Muscle layer of colon (tissue), 2 donors: ENCODE measurements around the gene CYB5R4.

ENCODE experiments used
- H3K27ac ChIP-seq: one replicate; pipeline ENCODE4 v1.7.0; 2013; ENCODE audit warnings: low read depth, mild to moderate bottlenecking, low read length, moderate library complexity
- H3K27me3 ChIP-seq, 2 donors: one replicate each; pipeline ENCODE4 v1.7.0; 2013; ENCODE audit warnings: low read length in 2 of 2, mild to moderate bottlenecking in 2 of 2; ENCODE audit not compliant: insufficient read depth in 2 of 2, control insufficient read depth in 1 of 2
- H3K36me3 ChIP-seq: one replicate; pipeline ENCODE4 v1.7.0; 2013; ENCODE audit warnings: mild to moderate bottlenecking, low read length; ENCODE audit not compliant: insufficient read depth
- H3K4me1 ChIP-seq: one replicate; pipeline ENCODE4 v1.7.0; 2013; ENCODE audit warnings: mild to moderate bottlenecking, low read length; ENCODE audit not compliant: insufficient read depth
- H3K4me3 ChIP-seq, 2 donors: one replicate each; pipeline ENCODE4 v1.7.0; 2013; ENCODE audit warnings: low read length in 2 of 2, low read depth in 1 of 2, mild to moderate bottlenecking in 1 of 2, moderate library complexity in 1 of 2
- H3K9ac ChIP-seq: one replicate; pipeline ENCODE4 v1.7.0; 2013; ENCODE audit warnings: low read length
- H3K9me3 ChIP-seq: one replicate; pipeline ENCODE4 v1.7.0; 2013; ENCODE audit warnings: mild to moderate bottlenecking, low read length
- donor health status: abdominal sarcoma.
- donor health status: Adenocarcinoma of cecum.

Gene CYB5R4

DNA sequence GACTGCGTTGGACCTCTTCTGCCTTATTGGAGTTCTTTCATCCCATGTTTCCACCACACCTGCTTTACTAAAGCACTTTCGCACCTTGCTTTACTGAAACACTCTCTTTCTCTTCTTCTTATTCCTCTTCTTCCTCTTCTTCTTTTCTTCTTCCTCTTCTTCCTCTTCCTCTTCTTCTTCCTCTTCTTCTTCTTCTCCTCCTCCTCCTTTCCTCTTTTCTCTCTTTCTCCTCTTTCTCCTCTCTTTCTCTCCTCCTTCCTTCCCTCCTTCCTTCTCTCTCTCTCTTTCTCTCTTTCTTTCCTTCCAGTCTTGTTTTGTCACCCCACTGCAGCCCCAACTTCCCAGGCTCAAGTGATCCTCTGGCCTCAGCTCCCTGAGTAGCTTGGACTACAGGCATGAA, 10.4 kb upstream of the CYB5R4 start:
- no peak overlapping the region for H3K4me3 ChIP-seq
- H3K27ac ChIP-seq: no peak overlapping the region
- no peak overlapping the region for H3K9ac ChIP-seq
- H3K9me3 ChIP-seq: no peaks in the 10 kb centered on the region
- no peaks in the 10 kb centered on the region for H3K36me3 ChIP-seq
- peaks cover 5% of the 10 kb centered on the region for H3K4me1 ChIP-seq
- H3K27me3 ChIP-seq: no peaks in the 10 kb centered on the region

DNA sequence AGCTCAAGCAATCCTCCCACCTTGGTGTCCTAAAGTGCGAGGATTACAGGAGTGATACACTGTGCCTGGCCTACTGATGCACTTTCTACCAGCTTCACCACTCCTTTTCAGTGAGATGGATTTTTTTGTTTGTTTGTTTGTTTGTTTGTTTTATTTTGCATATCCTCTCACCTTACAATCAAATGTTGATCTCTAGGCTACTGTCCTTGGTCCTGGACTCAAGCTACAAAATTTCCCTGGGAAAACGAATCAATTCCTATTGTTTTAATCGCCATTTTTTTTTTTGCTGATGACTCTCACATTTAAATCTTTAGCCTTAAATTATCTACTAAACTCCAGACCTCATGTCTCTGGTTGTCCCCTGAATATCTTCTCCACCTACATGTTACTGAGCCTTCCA, 9.9 kb upstream of the CYB5R4 start:
- H3K9me3 ChIP-seq: no peaks in the 10 kb centered on the region
- H3K27me3 ChIP-seq: no peaks in the 10 kb centered on the region
- H3K27ac ChIP-seq: no peak overlapping the region
- H3K36me3 ChIP-seq: no peaks in the 10 kb centered on the region
- no peak overlapping the region for H3K9ac ChIP-seq
- no peak overlapping the region for H3K4me3 ChIP-seq
- peaks cover 5% of the 10 kb centered on the region for H3K4me1 ChIP-seq

DNA sequence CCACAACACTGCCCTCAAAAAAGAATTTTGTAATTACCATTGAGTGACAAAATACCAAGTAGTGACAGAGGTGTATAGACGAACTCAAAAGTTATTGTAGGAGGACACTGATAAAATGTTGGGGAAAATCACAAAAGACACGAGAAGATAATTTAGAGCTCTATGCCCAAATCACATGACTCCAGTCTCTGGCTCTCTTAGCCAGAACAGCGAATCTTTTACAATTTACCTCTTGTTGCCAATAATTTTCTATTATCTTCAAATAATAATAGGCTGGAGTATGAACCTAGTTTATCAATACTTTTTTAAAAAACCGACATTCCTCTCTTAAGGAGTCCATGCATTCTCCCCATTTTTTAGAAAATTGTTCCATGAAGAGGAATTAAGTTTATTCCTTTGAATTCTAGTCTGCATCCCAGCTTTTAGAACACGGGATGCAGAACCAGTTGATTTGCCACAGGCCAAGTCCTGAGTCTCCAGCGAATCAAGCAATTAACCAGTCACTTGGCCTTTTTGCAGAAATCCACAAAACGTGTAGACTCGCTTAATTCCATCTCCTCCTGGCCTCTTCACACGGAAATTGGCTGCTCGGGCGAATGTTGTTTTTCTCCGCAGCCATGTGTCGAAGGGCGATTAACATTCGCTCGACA, 6.8 kb upstream of the CYB5R4 start:
- Histone ChIP-seq H3K9ac (no peak overlapping the region), H3K9me3 (no peaks in the 10 kb centered on the region), H3K27me3 (no peaks in the 10 kb centered on the region), H3K36me3 (no peaks in the 10 kb centered on the region), H3K27ac (no peak overlapping the region), H3K4me1 (peaks cover 5% of the 10 kb centered on the region), H3K4me3 (peak overlapping the region; percentile 45 to 62)

DNA sequence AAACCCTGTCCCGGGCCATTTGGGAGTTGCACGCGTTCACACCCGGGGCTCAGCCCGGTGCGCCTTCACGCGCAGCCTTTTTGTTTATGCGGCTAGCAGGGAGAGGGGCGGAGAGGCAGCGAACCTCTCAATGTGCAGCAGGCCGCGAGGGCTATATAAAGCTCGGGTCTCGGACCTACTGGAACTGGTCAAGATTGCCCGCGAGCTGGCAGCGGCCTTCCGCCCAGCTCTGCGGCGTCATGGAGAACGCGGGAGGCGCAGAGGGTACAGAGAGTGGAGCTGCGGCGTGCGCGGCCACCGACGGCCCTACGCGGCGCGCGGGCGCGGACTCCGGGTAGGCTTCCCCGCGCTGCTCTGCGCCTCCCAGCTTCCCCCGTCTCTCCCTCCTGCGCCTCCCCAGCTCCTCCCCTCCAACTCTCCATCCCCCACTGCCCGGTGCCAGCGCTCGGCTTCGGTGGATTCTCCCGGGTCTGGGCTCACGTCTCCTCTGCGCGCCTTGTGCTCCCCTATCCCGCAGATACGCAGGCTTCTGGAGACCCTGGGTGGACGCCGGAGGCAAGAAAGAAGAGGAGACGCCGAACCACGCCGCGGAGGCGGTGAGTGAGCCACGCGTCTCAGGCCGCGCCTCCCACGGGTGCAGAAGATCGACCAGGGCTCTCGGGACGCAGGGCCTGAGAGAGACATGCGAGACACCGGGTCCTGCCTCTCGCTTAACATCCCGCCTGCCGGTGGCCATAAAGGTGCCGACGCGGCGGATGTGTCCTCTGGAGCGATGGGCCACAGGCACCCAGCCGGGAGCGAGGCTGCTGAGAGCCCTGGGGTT, 6.1 kb upstream of the CYB5R4 start, which contains the start of gene RIPPLY2:
TSS of gene RIPPLY2 (plus strand) at position 183 of the 823 bp plus-strand sequence. CDS start at position 240, 57 bp downstream.
- H3K9me3 ChIP-seq: no peaks in the 10 kb centered on the region
- H3K4me3 ChIP-seq: peak within 1 kb of the TSS; percentile 45 to 62
- no peaks in the 10 kb centered on the region for H3K27me3 ChIP-seq
- no peak within 1 kb of the TSS for H3K27ac ChIP-seq
- no peak within 1 kb of the TSS for H3K9ac ChIP-seq
- no peaks in the 10 kb centered on the region for H3K36me3 ChIP-seq
- H3K4me1 ChIP-seq: peaks cover 5% of the 10 kb centered on the region

DNA sequence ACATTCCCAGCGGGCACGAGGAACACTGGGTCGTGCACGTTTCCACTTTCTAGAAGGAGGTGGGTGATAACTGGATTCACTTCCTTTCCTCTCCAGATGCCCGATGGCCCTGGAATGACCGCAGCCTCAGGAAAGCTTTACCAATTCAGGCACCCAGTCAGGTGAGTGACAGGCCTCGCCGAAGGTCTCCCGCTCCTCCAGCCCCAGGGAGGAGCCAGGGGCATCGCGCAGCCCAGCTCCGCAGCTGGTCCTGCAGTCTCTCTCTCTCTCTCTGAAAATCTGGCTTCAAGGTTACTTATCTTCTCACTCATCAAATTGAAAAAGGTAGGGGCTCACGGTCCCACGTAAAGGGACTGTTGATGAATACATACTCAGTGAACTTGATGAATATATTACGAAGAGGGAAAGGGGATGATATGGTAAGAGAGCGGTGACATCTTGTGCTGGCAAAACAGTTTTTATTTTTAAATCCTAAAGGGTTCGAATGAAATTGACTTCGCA, 5.4 kb upstream of the CYB5R4 start:
- peak overlapping the region; percentile 45 to 62 for H3K4me3 ChIP-seq
- no peaks in the 10 kb centered on the region for H3K27me3 ChIP-seq
- H3K9me3 ChIP-seq: no peaks in the 10 kb centered on the region
- no peak overlapping the region for H3K27ac ChIP-seq
- no peaks in the 10 kb centered on the region for H3K36me3 ChIP-seq
- no peak overlapping the region for H3K9ac ChIP-seq
- peaks cover 10% of the 10 kb centered on the region for H3K4me1 ChIP-seq

DNA sequence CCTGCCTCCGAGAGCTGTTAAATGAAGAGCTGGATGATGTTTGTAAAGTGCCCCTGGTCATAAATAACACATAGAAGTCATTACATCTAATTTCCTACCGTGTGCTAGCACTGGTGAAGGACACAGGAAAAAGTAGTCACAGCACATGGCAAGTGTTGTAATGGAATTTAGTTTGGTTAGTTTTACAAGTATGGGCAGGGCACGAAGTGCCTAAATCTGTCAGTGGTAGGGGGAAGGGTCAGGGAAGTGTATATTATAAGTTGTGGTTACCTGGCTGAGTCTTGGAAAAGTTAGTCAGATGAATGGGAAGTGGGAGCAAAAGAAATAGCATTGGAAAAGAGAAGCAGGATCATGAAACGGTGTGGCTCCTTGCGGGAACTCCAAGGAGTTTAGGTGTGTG, 4.7 kb upstream of the CYB5R4 start:
- H3K36me3 ChIP-seq: no peaks in the 10 kb centered on the region
- peaks cover 12% of the 10 kb centered on the region for H3K4me1 ChIP-seq
- H3K27me3 ChIP-seq: no peaks in the 10 kb centered on the region
- H3K4me3 ChIP-seq: no peak overlapping the region
- H3K27ac ChIP-seq: no peak overlapping the region
- no peak overlapping the region for H3K9ac ChIP-seq
- H3K9me3 ChIP-seq: no peaks in the 10 kb centered on the region

DNA sequence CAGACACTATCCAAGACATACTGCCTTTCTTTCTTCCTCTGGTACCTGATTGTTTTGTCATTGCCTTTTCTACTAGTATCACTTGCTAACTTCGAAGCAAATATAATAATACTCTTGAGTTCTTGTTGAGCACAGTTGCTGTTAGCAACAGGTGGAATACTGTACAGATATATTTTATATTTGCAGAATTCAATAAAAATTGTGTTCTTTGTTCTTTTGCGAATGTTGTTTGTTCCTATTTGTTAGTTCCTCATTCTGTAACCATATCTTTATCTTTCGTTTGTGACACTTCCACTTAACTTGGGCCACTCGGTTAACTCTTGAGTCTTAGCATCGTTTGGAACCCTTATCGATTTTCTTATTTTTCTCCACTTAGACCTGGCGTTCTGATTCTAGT, 868 bp downstream of the CYB5R4 start:
- Histone ChIP-seq H3K27me3 (no peaks in the 10 kb centered on the region), H3K36me3 (peaks cover 4% of the 10 kb centered on the region), H3K4me1 (peaks cover 20% of the 10 kb centered on the region), H3K27ac (no peak overlapping the region), H3K9ac (peak overlapping the region; percentile 69), H3K9me3 (no peaks in the 10 kb centered on the region), H3K4me3 (peak overlapping the region; percentile 90 to 97)

DNA sequence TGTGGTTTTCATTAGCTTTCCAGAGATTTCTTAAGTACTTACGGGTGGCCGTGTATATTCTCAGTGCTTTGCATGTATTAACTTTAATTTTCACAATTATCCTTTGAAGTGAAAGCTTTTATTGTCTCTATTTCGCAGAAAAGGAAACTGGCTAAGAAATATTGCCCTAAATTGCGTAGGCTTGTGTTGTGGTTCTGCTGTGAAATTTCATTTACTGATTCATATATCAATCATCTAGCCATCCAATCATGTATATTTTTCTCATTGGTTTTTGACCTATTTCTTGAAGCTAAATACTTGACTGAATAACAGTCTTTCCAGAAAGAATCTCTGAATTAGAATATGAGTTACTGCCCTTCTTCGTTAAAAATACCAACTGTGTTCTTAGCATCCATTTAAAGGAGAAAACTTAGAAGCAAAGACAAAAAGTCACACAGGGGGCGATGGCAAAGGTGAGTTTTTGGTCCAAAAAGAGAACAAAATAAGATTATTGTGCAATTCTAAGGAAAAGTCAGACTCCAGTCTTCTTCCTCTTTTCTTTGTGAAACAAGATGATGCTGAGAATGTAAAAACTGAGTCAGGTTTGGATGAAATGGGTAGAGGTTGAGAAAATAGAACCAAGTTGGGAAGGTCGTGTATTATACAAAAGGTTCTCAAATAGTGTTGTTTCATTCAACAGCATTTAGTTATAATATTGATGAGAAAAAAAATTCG, 1.4 kb downstream of the CYB5R4 start:
- Histone ChIP-seq H3K27me3 (no peaks in the 10 kb centered on the region), H3K9me3 (no peaks in the 10 kb centered on the region), H3K27ac (no peak overlapping the region), H3K4me1 (peaks cover 20% of the 10 kb centered on the region), H3K36me3 (peaks cover 10% of the 10 kb centered on the region), H3K9ac (no peak overlapping the region), H3K4me3 (peak overlapping the region; percentile 90 to 97)

DNA sequence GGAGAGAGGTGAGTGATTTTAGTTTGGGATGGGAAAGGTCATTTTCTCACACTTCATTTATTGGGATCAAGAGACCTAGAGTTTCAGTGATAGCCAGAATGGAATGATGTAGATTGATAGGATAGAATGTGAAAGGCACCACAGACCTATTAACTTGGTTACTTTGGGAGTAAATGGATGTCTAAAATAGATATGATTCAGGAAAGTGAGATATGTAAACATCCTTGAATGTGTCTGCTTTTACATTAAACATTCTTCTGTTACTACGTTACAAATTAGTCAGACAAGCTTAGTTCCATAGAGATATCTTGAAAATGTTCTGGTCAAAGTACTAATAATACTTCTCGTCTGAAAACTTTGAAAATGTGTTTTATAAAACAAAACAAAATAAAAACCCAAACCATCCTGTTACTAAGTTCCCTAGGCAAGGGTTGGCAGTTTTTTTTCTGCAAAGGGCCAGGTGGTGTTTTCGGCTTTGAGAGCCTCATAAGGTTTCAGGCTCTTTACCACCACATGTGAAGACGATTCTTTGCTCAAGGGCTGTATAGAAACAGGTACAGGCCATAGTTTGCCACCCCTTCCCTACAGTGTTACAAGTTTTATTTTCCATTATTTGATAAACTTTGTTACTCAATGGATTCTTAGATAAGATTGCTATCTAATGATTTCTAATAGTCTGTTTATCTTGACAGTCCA, 3.4 kb downstream of the CYB5R4 start:
- Histone ChIP-seq H3K4me3 (no peak overlapping the region), H3K9ac (no peak overlapping the region), H3K36me3 (peaks cover 11% of the 10 kb centered on the region), H3K4me1 (peaks cover 20% of the 10 kb centered on the region), H3K9me3 (no peaks in the 10 kb centered on the region), H3K27ac (no peak overlapping the region), H3K27me3 (no peaks in the 10 kb centered on the region)

DNA sequence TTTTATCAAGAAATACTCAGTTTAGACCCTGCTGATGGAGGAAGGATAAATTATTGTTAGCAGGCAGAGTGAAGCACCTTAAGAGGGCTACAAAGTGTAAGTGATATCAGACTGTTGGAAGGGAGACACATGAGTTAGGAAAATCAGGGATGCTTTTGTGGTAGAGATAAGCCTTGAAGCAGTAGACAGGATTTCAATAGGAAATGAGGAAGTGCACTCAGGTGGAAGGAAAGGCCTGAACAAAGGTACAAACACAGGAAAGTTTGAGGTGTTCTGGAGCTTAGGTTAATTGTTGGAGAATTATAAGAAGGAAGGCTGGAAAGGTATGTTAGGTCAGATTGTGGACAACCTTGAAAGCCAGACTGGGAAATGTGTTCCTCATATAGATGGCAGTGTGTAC, 7.6 kb downstream of the CYB5R4 start:
- H3K9me3 ChIP-seq: no peaks in the 10 kb centered on the region
- no peak overlapping the region for H3K4me3 ChIP-seq
- peaks cover 11% of the 10 kb centered on the region for H3K36me3 ChIP-seq
- H3K27me3 ChIP-seq: no peaks in the 10 kb centered on the region
- no peak overlapping the region for H3K9ac ChIP-seq
- no peak overlapping the region for H3K27ac ChIP-seq
- H3K4me1 ChIP-seq: no peaks in the 10 kb centered on the region
